ENCODE results near the gene EML4. TPM values are rescaled to one million over a fixed set of nuclear protein-coding genes. Genes with fewer than 3 reads are reported as not detected.
A peak's percentile ranks its signal among the peaks of the same experiment; 100 is the strongest.

The EML4 gene
- total and polyA plus RNA-seq, 7 experiments from 2014 or later, result 64.9 to 167 (median 141) TPM

GRCh38 chr2:42211291-42211690, 42.1 kb downstream of the EML4 start:
- POLR2A ChIA-PET, result no interaction called here
- Histone ChIP-seq H3K27me3 (ENCODE audit: control insufficient read depth in 2 of 2, insufficient read depth in 2 of 2, low read length in 2 of 2) (no peaks in the 10 kb centered on the region), H3K36me3 (ENCODE audit: control insufficient read depth in 2 of 3, insufficient read depth in 3 of 3, low read length in 3 of 3) (peaks cover 0 to 3% (median 0%) of the 10 kb centered on the region in 3 experiments), H3K4me1 (ENCODE audit: control insufficient read depth in 2 of 2, insufficient read depth in 2 of 2, low read length in 2 of 2) (peaks cover 13 to 33% of the 10 kb centered on the region in 2 donors), H3K27ac (ENCODE audit: low read depth, low read length) (no peak overlapping the region), H3K9me3 (ENCODE audit: control insufficient read depth in 2 of 3, low read length in 3 of 3) (no peaks in the 10 kb centered on the region), H3K4me3 (ENCODE audit: low read length) (no peak overlapping the region)
- H3K36me3 Mint-ChIP-seq, result peaks cover 3 to 10% (median 6%) of the 10 kb centered on the region in 5 donors
- DNase-seq (no peak), ATAC-seq (no peak)
- CTCF ChIA-PET, result no interaction called here
- no peaks in the 10 kb centered on the region for H3K9me3 Mint-ChIP-seq
- peaks cover 16 to 89% (median 71%) of the 10 kb centered on the region in 7 donors for H3K4me1 Mint-ChIP-seq
- intact Hi-C loops (cut with micrococcal nuclease), result no loop called here
- H3K4me3 Mint-ChIP-seq, result peak overlapping the region in 5 of 10 donors; percentile 3 to 59 (median 18)
- H3K27ac Mint-ChIP-seq, result peak overlapping the region in 2 of 9 donors; percentile 4 to 25
- H3K27me3 Mint-ChIP-seq, result no peaks in the 10 kb centered on the region

- CTCF ChIA-PET, result no interaction called here
- H3K4me1 Mint-ChIP-seq, result peaks cover 26 to 94% (median 76%) of the 10 kb centered on the region in 7 donors
These were observed 45.5 kb downstream of the EML4 start for GRCh38 chr2:42214669-42215068.

GRCh38 chr2:42216694-42217093, 47.5 kb downstream of the EML4 start:
- Mint-ChIP-seq H3K9me3 (no peaks in the 10 kb centered on the region), H3K27ac (peak overlapping the region in 6 of 9 donors; percentile 16 to 62 (median 42)), H3K4me1 (peaks cover 30 to 96% (median 77%) of the 10 kb centered on the region in 7 donors), H3K36me3 (peaks cover 0 to 12% (median 5%) of the 10 kb centered on the region in 5 donors), H3K27me3 (no peaks in the 10 kb centered on the region), H3K4me3 (peak overlapping the region in 7 of 10 donors; percentile 9 to 55 (median 30))
- no peak for ATAC-seq
- ChIA-PET POLR2A (interaction anchor here (1.1 kb wide), 1 partner anchor 9 kb away, joined by 3 read pairs; no protein-coding TSS in a partner anchor), CTCF (interaction anchor here (1.2 kb wide), 1 partner anchor 12 kb away, joined by 5 read pairs; no protein-coding TSS in a partner anchor)
- H3K9me3 ChIP-seq (ENCODE audit: control insufficient read depth in 2 of 3, low read length in 3 of 3), result no peaks in the 10 kb centered on the region
- peaks cover 9 to 17% of the 10 kb centered on the region in 2 donors for H3K4me1 ChIP-seq (ENCODE audit: control insufficient read depth in 2 of 2, insufficient read depth in 2 of 2, low read length in 2 of 2)
- no peaks in the 10 kb centered on the region for H3K27me3 ChIP-seq (ENCODE audit: control insufficient read depth in 2 of 2, insufficient read depth in 2 of 2, low read length in 2 of 2)
- intact Hi-C loops (cut with micrococcal nuclease), result no loop called here
- no peak overlapping the region for H3K4me3 ChIP-seq (ENCODE audit: low read length)
- no peak for DNase-seq
- H3K27ac ChIP-seq (ENCODE audit: low read depth, low read length), result no peak overlapping the region
- H3K36me3 ChIP-seq (ENCODE audit: control insufficient read depth in 2 of 3, insufficient read depth in 3 of 3, low read length in 3 of 3), result peaks cover 0 to 7% (median 0%) of the 10 kb centered on the region in 3 experiments

More at GRCh38 chr2:42214669-42215068, 45.5 kb downstream of the EML4 start:
- Mint-ChIP-seq H3K27ac (peak overlapping the region in 4 of 9 donors; percentile 16 to 60 (median 49)), H3K9me3 (no peaks in the 10 kb centered on the region), H3K36me3 (peaks cover 3 to 10% (median 8%) of the 10 kb centered on the region in 5 donors), H3K27me3 (no peaks in the 10 kb centered on the region), H3K4me3 (peak overlapping the region in 3 of 10 donors; percentile 10 to 23 (median 12))
- POLR2A ChIA-PET, result no interaction called here
- Histone ChIP-seq H3K9me3 (ENCODE audit: control insufficient read depth in 2 of 3, low read length in 3 of 3) (no peaks in the 10 kb centered on the region), H3K27ac (ENCODE audit: low read depth, low read length) (no peak overlapping the region), H3K4me3 (ENCODE audit: low read length) (no peak overlapping the region), H3K27me3 (ENCODE audit: control insufficient read depth in 2 of 2, insufficient read depth in 2 of 2, low read length in 2 of 2) (no peaks in the 10 kb centered on the region), H3K36me3 (ENCODE audit: control insufficient read depth in 2 of 3, insufficient read depth in 3 of 3, low read length in 3 of 3) (peaks cover 0 to 3% (median 0%) of the 10 kb centered on the region in 3 experiments), H3K4me1 (ENCODE audit: control insufficient read depth in 2 of 2, insufficient read depth in 2 of 2, low read length in 2 of 2) (peaks cover 15 to 28% of the 10 kb centered on the region in 2 donors)
- DNase-seq (no peak), ATAC-seq (no peak)
- intact Hi-C loops (cut with micrococcal nuclease), result loop anchor here in 1 of 2 donors (1.0 kb wide), 1 partner anchor 9 kb away; no protein-coding TSS in a partner anchor

- Histone ChIP-seq H3K27ac (ENCODE audit: low read depth, low read length) (no peak overlapping the region), H3K27me3 (ENCODE audit: control insufficient read depth in 2 of 2, insufficient read depth in 2 of 2, low read length in 2 of 2) (no peaks in the 10 kb centered on the region), H3K4me1 (ENCODE audit: control insufficient read depth in 2 of 2, insufficient read depth in 2 of 2, low read length in 2 of 2) (peaks cover 9 to 17% of the 10 kb centered on the region in 2 donors), H3K36me3 (ENCODE audit: control insufficient read depth in 2 of 3, insufficient read depth in 3 of 3, low read length in 3 of 3) (peaks cover 0 to 9% (median 0%) of the 10 kb centered on the region in 3 experiments), H3K9me3 (ENCODE audit: control insufficient read depth in 2 of 3, low read length in 3 of 3) (no peaks in the 10 kb centered on the region), H3K4me3 (ENCODE audit: low read length) (no peak overlapping the region)
- Mint-ChIP-seq H3K27ac (peak overlapping the region in 4 of 9 donors; percentile 3 to 60 (median 7)), H3K27me3 (no peaks in the 10 kb centered on the region), H3K36me3 (peaks cover 0 to 12% (median 5%) of the 10 kb centered on the region in 5 donors), H3K9me3 (no peaks in the 10 kb centered on the region), H3K4me3 (peak overlapping the region in 3 of 10 donors; percentile 0 to 25 (median 22)), H3K4me1 (peaks cover 30 to 94% (median 75%) of the 10 kb centered on the region in 7 donors)
- DNase-seq (no peak), ATAC-seq (no peak)
- POLR2A ChIA-PET, result no interaction called here
- intact Hi-C loops (cut with micrococcal nuclease), result no loop called here
- CTCF ChIA-PET, result interaction anchor here (1.2 kb wide), 1 partner anchor 13 kb away, joined by 5 read pairs; no protein-coding TSS in a partner anchor
These were observed 48.2 kb downstream of the EML4 start for GRCh38 chr2:42217307-42217706.

GRCh38 chr2:42217914-42218313, 48.8 kb downstream of the EML4 start:
- ChIA-PET POLR2A (no interaction called here), CTCF (no interaction called here)
- no peak overlapping the region for H3K4me3 ChIP-seq (ENCODE audit: low read length)
- Mint-ChIP-seq H3K36me3 (peaks cover 0 to 9% (median 6%) of the 10 kb centered on the region in 5 donors), H3K4me1 (peaks cover 31 to 94% (median 75%) of the 10 kb centered on the region in 7 donors), H3K27me3 (no peaks in the 10 kb centered on the region), H3K9me3 (no peaks in the 10 kb centered on the region), H3K27ac (peak overlapping the region in 8 of 9 donors; percentile 3 to 67 (median 40)), H3K4me3 (peak overlapping the region in 3 of 10 donors; percentile 0 to 25 (median 22))
- H3K36me3 ChIP-seq (ENCODE audit: control insufficient read depth in 2 of 3, insufficient read depth in 3 of 3, low read length in 3 of 3), result peaks cover 0 to 9% (median 0%) of the 10 kb centered on the region in 3 experiments
- no peak overlapping the region for H3K27ac ChIP-seq (ENCODE audit: low read depth, low read length)
- no peaks in the 10 kb centered on the region for H3K9me3 ChIP-seq (ENCODE audit: control insufficient read depth in 2 of 3, low read length in 3 of 3)
- no peak for DNase-seq
- intact Hi-C loops (cut with micrococcal nuclease), result loop anchor here in 1 of 2 donors (2.0 kb wide), 1 partner anchor 15 kb away; no protein-coding TSS in a partner anchor
- H3K4me1 ChIP-seq (ENCODE audit: control insufficient read depth in 2 of 2, insufficient read depth in 2 of 2, low read length in 2 of 2), result peaks cover 9 to 11% of the 10 kb centered on the region in 2 donors
- no peaks in the 10 kb centered on the region for H3K27me3 ChIP-seq (ENCODE audit: control insufficient read depth in 2 of 2, insufficient read depth in 2 of 2, low read length in 2 of 2)
- no peak for ATAC-seq

- Mint-ChIP-seq H3K36me3 (peaks cover 0 to 12% (median 9%) of the 10 kb centered on the region in 5 donors), H3K4me3 (peak overlapping the region in 2 of 10 donors; percentile 3 to 26), H3K9me3 (no peaks in the 10 kb centered on the region), H3K27me3 (no peaks in the 10 kb centered on the region), H3K4me1 (peaks cover 38 to 95% (median 78%) of the 10 kb centered on the region in 7 donors), H3K27ac (peak overlapping the region in 4 of 9 donors; percentile 14 to 45 (median 33))
- ChIA-PET POLR2A (no interaction called here), CTCF (no interaction called here)
- no peaks in the 10 kb centered on the region for H3K27me3 ChIP-seq (ENCODE audit: control insufficient read depth in 2 of 2, insufficient read depth in 2 of 2, low read length in 2 of 2)
- H3K4me3 ChIP-seq (ENCODE audit: low read length), result no peak overlapping the region
- intact Hi-C loops (cut with micrococcal nuclease), result loop anchor here in 1 of 2 donors (2.0 kb wide), 1 partner anchor 16 kb away; no protein-coding TSS in a partner anchor
- peaks cover 0 to 9% (median 0%) of the 10 kb centered on the region in 3 experiments for H3K36me3 ChIP-seq (ENCODE audit: control insufficient read depth in 2 of 3, insufficient read depth in 3 of 3, low read length in 3 of 3)
- peaks cover 11 to 12% of the 10 kb centered on the region in 2 donors for H3K4me1 ChIP-seq (ENCODE audit: control insufficient read depth in 2 of 2, insufficient read depth in 2 of 2, low read length in 2 of 2)
- DNase-seq (no peak), ATAC-seq (no peak)
- H3K9me3 ChIP-seq (ENCODE audit: control insufficient read depth in 2 of 3, low read length in 3 of 3), result no peaks in the 10 kb centered on the region
- no peak overlapping the region for H3K27ac ChIP-seq (ENCODE audit: low read depth, low read length)
These were observed 49.6 kb downstream of the EML4 start for GRCh38 chr2:42218712-42219111.
